MM.1S (cell line): ENCODE measurements around the gene FATE1.

Experiments used
- EZH2 ChIP-seq: fragments of 300-600 bp; sonication (generic); optimal IDR thresholded peaks from 2 replicates; pipeline ENCODE3; 2017; ENCODE audit warnings: low read depth, mild to moderate bottlenecking, antibody characterized with exemption, low read length, mixed read lengths
- EZH2phosphoT487 ChIP-seq: fragments of 300-600 bp; sonication (generic); IDR thresholded peaks from 2 replicates; pipeline ENCODE4 v1.6.1; 2018; ENCODE audit warnings: antibody characterized with exemption, low read length
- TF ChIP-seq, protein P1 (sequence below): fragments of 300-600 bp; sonication (generic); IDR thresholded peaks from 2 replicates; pipeline ENCODE4 v1.5.1; 2016; ENCODE audit warnings: antibody characterized with exemption, low read length, mixed read lengths

DNA sequence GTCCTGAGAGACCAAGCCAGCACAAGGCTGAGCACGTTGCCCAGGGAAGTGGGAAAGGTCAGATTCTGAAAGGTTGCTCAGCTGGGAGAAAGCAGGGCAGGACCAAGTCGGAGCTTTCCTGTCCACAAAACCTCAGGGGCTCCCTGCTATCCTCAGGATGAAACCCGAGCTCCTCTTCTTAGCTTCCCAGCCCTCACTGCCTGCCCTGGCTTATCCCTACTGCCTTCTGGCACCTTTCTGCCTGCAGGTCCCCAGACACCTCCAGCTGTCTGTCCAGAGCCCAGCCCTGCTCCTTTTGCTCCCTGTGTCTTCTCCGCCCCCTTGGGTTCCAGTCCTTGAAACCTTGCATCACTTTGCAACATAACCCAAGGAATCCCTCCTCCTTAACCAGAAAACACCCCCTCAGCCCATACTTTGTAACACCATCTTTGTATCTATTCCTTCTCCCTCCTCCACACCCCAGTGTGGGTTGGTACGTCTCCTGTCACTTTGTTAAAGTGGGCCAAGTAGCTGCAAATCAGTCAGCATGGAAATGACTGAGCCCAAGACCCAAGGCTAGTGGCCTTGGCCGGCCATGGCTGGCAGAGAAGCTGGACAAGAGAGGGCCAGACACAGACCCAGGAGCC lies 40.6 kb upstream of the FATE1 start:
- no peak for TF ChIP-seq EZH2phosphoT487
- no peak for TF ChIP-seq EZH2
- TF ChIP-seq, protein P1, sequence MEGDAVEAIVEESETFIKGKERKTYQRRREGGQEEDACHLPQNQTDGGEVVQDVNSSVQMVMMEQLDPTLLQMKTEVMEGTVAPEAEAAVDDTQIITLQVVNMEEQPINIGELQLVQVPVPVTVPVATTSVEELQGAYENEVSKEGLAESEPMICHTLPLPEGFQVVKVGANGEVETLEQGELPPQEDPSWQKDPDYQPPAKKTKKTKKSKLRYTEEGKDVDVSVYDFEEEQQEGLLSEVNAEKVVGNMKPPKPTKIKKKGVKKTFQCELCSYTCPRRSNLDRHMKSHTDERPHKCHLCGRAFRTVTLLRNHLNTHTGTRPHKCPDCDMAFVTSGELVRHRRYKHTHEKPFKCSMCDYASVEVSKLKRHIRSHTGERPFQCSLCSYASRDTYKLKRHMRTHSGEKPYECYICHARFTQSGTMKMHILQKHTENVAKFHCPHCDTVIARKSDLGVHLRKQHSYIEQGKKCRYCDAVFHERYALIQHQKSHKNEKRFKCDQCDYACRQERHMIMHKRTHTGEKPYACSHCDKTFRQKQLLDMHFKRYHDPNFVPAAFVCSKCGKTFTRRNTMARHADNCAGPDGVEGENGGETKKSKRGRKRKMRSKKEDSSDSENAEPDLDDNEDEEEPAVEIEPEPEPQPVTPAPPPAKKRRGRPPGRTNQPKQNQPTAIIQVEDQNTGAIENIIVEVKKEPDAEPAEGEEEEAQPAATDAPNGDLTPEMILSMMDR: no peak
